Keratinocyte (primary cell): ENCODE measurements around the gene CASZ1.

Source experiments
- CTCF ChIP-seq, 3 experiments: IDR thresholded peaks in 1 of 3; conservative IDR thresholded peaks in 1 of 3; optimal IDR thresholded peaks in 1 of 3; 2 replicates in 2 of 3; 3 replicates in 1 of 3; pipeline versions ENCODE3 to v1.5.1; 2011; ENCODE audit warnings: low read length in 3 of 3, mild to moderate bottlenecking in 3 of 3, moderate library complexity in 2 of 3, control low read depth in 1 of 3, inconsistent platforms in 1 of 3; ENCODE audit not compliant: insufficient read depth in 2 of 3; ENCODE audit errors: extremely low read depth in 1 of 3
- EZH2 ChIP-seq: IDR thresholded peaks from one replicate; pipeline ENCODE4 v1.6.1; 2012; ENCODE audit warnings: inconsistent platforms, mild to moderate bottlenecking, low read length, moderate library complexity

GRCh38 chr1:10633416-10633815, 163.0 kb downstream of the CASZ1 start:
- TF ChIP-seq EZH2 (no peak), CTCF (optimal IDR thresholded peaks at IDR 0.05 in 1 of 3, IDR thresholded peaks at IDR 0.05 in 1 of 3, conservative IDR thresholded peaks at IDR 0.05 in 1 of 3; ENCODE audit: extremely low read depth in 1 of 3, insufficient read depth in 2 of 3, low read length in 3 of 3) (no peak)
